HCT116 (cell line): Measurements from ENCODE around the gene OR2G3. TPM values are rescaled to one million over a fixed set of nuclear protein-coding genes. Genes with fewer than 3 reads are reported as not detected.

Source experiments
- ATAC-seq: fragments of 200-7000 bp; cut with Tn5 transposase; 2 replicates; pipeline ENCODE4 v1.9.1; 2020; ENCODE audit warnings: mild to moderate bottlenecking, moderate library complexity
- BruUV-seq: library from RNA; stranded (reverse); fragments of 400-500 nt; replicated peaks from 2 replicates; lab custom pipeline; 2021; lab: Mats Ljungman, UMichigan
- CTCF ChIA-PET: fragments of 300-600 bp; sonication (Branson Sonifier 250); formaldehyde crosslinking; loops from one replicate; lab custom pipeline; 2021; ENCODE audit warnings: antibody characterized with exemption; lab: Charles Lee
- POLR2A ChIA-PET: fragments of 300-600, 350-600 bp; sonication (Branson Sonifier 250); formaldehyde crosslinking; loops from one replicate; lab custom pipeline; 2021; ENCODE audit warnings: antibody characterized with exemption; lab: Charles Lee
- RAD21 ChIA-PET, 2 experiments: fragments of 300-600 bp; sonication (Branson Sonifier 250); formaldehyde crosslinking; loops; one replicate each; lab custom pipeline; 2023; ENCODE audit warnings: low total read pairs in 2 of 2; ENCODE audit not compliant: uncharacterized antibody in 2 of 2, unreplicated experiment in 2 of 2, low non-redundant PET in 1 of 2; lab: Charles Lee
- DNase-seq: peaks from one replicate; pipeline ENCODE4 v3.0.0-alpha.2; 2010; ENCODE audit warnings: low read depth, low spot score
- H2AFZ ChIP-seq: fragments of 200-600 bp; shearing (Covaris generic), sonication (generic); 2 replicates; pipeline ENCODE4 v1.6.1; 2017; ENCODE audit warnings: low read depth, mixed run types, mixed read lengths, antibody characterized with exemption, low read length; ENCODE audit not compliant: poor library complexity, severe bottlenecking
- H3K27ac ChIP-seq: 2 replicates; pipeline ENCODE4 v1.5.1; 2012; ENCODE audit warnings: low read depth, low read length
- H3K27me3 ChIP-seq: fragments of 200-600 bp; sonication (generic); 2 replicates; pipeline ENCODE4 v1.6.1; 2016; ENCODE audit warnings: mixed run types, low read length, mixed read lengths; ENCODE audit not compliant: insufficient read depth
- H3K36me3 ChIP-seq, 2 experiments: fragments of 200-500 bp in 1 of 2; fragments of 200-600 bp in 1 of 2; sonication (Bioruptor generic) in 1 of 2; sonication (generic) in 1 of 2; 2 replicates each; pipeline versions ENCODE4 v1.5.1 to v1.6.1; 2014 to 2016; ENCODE audit warnings: low read length in 2 of 2, inconsistent platforms in 1 of 2, mixed read lengths in 1 of 2, mixed run types in 1 of 2; ENCODE audit not compliant: insufficient read depth in 2 of 2, control insufficient read depth in 1 of 2
- H3K4me1 ChIP-seq, 2 experiments: fragments of 200-600 bp in 1 of 2; sonication (generic) in 1 of 2; 2 replicates each; pipeline versions ENCODE4 v1.5.1 to v1.6.1; 2012 to 2017; ENCODE audit warnings: low read length in 2 of 2, inconsistent platforms in 1 of 2, mild to moderate bottlenecking in 1 of 2, mixed read lengths in 1 of 2, mixed run types in 1 of 2, moderate library complexity in 1 of 2; ENCODE audit not compliant: insufficient read depth in 2 of 2, control insufficient read depth in 1 of 2
- H3K4me2 ChIP-seq: fragments of 200-600 bp; sonication (generic); 2 replicates; pipeline ENCODE4 v1.6.1; 2017; ENCODE audit warnings: mixed run types, low read length, mixed read lengths
- H3K4me3 ChIP-seq, 2 experiments: fragments of 200-600 bp in 1 of 2; sonication (generic) in 1 of 2; replicated peaks in 1 of 2; 2 replicates each; pipeline ENCODE4 v1.5.1; 2011 to 2016; ENCODE audit warnings: low read length in 2 of 2, control low read depth in 1 of 2, low read depth in 1 of 2, mild to moderate bottlenecking in 1 of 2, mixed read lengths in 1 of 2, mixed run types in 1 of 2
- H3K79me2 ChIP-seq: fragments of 200-600 bp; sonication (generic); 2 replicates; pipeline ENCODE4 v1.6.1; 2017; ENCODE audit warnings: mild to moderate bottlenecking, mixed run types, low read length, moderate library complexity, mixed read lengths; ENCODE audit not compliant: insufficient read depth
- H3K9ac ChIP-seq: fragments of 200-600 bp; sonication (generic); 2 replicates; pipeline ENCODE4 v1.6.1; 2016; ENCODE audit warnings: low read length, mixed read lengths
- H3K9me2 ChIP-seq: fragments of 200-600 bp; sonication (generic), shearing (Covaris generic); 2 replicates; pipeline ENCODE4 v1.6.1; 2017; ENCODE audit warnings: mixed run types, mild to moderate bottlenecking, moderate library complexity; ENCODE audit not compliant: insufficient read depth
- H3K9me3 ChIP-seq, 2 experiments: fragments of 200-500 bp in 1 of 2; fragments of 200-600 bp in 1 of 2; sonication (Bioruptor generic) in 1 of 2; sonication (generic) in 1 of 2; 2 replicates each; pipeline ENCODE4 v1.6.1; 2014 to 2017; ENCODE audit warnings: low read length in 2 of 2, mixed read lengths in 2 of 2, inconsistent platforms in 1 of 2, low read depth in 1 of 2, mild to moderate bottlenecking in 1 of 2, mixed run types in 1 of 2, moderate library complexity in 1 of 2; ENCODE audit not compliant: control insufficient read depth in 1 of 2, insufficient read depth in 1 of 2
- H4K20me1 ChIP-seq: fragments of 200-600 bp; sonication (generic), shearing (Covaris generic); 2 replicates; pipeline ENCODE4 v1.6.1; 2017; ENCODE audit warnings: mixed run types, mild to moderate bottlenecking, moderate library complexity; ENCODE audit not compliant: insufficient read depth
- EZH2 ChIP-seq: fragments of 200-600 bp; sonication (generic); IDR thresholded peaks from 2 replicates; pipeline ENCODE4 v1.6.1; 2017; ENCODE audit warnings: antibody characterized with exemption, mixed run types
- JUND ChIP-seq: IDR thresholded peaks from 2 replicates; pipeline ENCODE4 v1.6.1; 2012
- POLR2A ChIP-seq: IDR thresholded peaks from 2 replicates; pipeline ENCODE4 v1.7.0; 2011; ENCODE audit warnings: borderline replicate concordance; ENCODE audit not compliant: insufficient read depth, insufficient read length; ENCODE audit errors: extremely low read depth
- SIN3A ChIP-seq: IDR thresholded peaks from 2 replicates; pipeline ENCODE4 v1.6.1; 2012; ENCODE audit warnings: low read depth
- SP1 ChIP-seq: IDR thresholded peaks from 2 replicates; pipeline ENCODE4 v1.6.1; 2012; ENCODE audit warnings: low read depth
- SRF ChIP-seq: IDR thresholded peaks from 2 replicates; pipeline ENCODE4 v1.6.1; 2012; ENCODE audit warnings: low read depth
- TCF7L2 ChIP-seq: IDR thresholded peaks from 2 replicates; pipeline ENCODE4 v1.7.0; 2011; ENCODE audit warnings: borderline replicate concordance, inconsistent platforms; ENCODE audit not compliant: insufficient read depth, insufficient read length; ENCODE audit errors: extremely low read depth
- ZNF274 ChIP-seq: fragments of 200-500 bp; sonication (Bioruptor generic); IDR thresholded peaks from 2 replicates; pipeline ENCODE4 v1.6.1; 2014; ENCODE audit warnings: mild to moderate bottlenecking, low read depth, low read length, inconsistent platforms
- intact Hi-C: fragments of 100-400 bp; cut with micrococcal nuclease; formaldehyde crosslinking; loops from 2 replicates; pipeline ENCODE4 v1.10.0; 2022
- total RNA-seq: library from RNA; stranded (reverse); gene quantifications from one replicate; pipeline ENCODE4 v1.2.1, GENCODE V29; 2021; ENCODE audit not compliant: unreplicated experiment
- TF ChIP-seq, protein P1 (sequence below): IDR thresholded peaks from 2 replicates; pipeline ENCODE4 v1.6.1; 2012; ENCODE audit warnings: low read depth

OR2G3 gene
- total RNA-seq, 1 experiment from 2014 or later = not detected

DNA sequence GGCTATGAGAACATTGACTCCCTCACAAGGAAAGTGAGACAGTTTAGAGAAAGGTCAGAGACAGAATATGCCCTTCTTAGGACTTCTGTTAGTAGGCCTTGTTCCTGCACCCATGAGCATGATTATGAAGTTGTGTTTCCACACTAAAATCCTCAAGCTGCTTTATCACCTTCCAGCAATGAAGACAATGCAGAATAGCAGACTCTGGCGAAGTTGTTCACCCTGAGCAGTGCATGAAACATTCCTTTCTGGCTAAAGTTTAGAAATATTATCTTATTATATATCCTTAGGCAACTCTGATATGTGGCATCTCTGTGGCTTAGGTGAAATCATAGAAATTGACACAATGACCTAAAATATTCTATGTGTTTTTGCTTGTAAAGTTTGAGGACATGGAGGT, 31.1 kb upstream of the OR2G3 start:
- Histone ChIP-seq H3K36me3 (no peaks in the 10 kb centered on the region), H3K9me2 (no peaks in the 10 kb centered on the region), H3K9me3 (no peaks in the 10 kb centered on the region), H3K27me3 (no peaks in the 10 kb centered on the region)
- ChIA-PET RAD21 (no interaction called here), POLR2A (no interaction called here)
- no peak for ATAC-seq
- BruUV-seq = no TSS peak
- TF ChIP-seq EZH2 (no peak), TCF7L2 (no peak), POLR2A (no peak), ZNF274 (no peak), SP1 (no peak), SIN3A (no peak), SRF (no peak), JUND (no peak)
- TF ChIP-seq, protein P1, sequence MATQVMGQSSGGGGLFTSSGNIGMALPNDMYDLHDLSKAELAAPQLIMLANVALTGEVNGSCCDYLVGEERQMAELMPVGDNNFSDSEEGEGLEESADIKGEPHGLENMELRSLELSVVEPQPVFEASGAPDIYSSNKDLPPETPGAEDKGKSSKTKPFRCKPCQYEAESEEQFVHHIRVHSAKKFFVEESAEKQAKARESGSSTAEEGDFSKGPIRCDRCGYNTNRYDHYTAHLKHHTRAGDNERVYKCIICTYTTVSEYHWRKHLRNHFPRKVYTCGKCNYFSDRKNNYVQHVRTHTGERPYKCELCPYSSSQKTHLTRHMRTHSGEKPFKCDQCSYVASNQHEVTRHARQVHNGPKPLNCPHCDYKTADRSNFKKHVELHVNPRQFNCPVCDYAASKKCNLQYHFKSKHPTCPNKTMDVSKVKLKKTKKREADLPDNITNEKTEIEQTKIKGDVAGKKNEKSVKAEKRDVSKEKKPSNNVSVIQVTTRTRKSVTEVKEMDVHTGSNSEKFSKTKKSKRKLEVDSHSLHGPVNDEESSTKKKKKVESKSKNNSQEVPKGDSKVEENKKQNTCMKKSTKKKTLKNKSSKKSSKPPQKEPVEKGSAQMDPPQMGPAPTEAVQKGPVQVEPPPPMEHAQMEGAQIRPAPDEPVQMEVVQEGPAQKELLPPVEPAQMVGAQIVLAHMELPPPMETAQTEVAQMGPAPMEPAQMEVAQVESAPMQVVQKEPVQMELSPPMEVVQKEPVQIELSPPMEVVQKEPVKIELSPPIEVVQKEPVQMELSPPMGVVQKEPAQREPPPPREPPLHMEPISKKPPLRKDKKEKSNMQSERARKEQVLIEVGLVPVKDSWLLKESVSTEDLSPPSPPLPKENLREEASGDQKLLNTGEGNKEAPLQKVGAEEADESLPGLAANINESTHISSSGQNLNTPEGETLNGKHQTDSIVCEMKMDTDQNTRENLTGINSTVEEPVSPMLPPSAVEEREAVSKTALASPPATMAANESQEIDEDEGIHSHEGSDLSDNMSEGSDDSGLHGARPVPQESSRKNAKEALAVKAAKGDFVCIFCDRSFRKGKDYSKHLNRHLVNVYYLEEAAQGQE = no peak
- TF ChIP-seq, all 23 proteins: peak for 0
- CTCF ChIA-PET = no interaction called here
- H3K4me3 ChIP-seq = no peak overlapping the region
- intact Hi-C loops = loop anchor here (10.0 kb wide), 1 partner anchor 419 kb away; no protein-coding TSS in a partner anchor
- DNase-seq = no peak
- H3K27ac ChIP-seq = no peak overlapping the region
- H4K20me1 ChIP-seq = no peaks in the 10 kb centered on the region
- no peaks in the 10 kb centered on the region for H3K79me2 ChIP-seq
- H2AFZ ChIP-seq = no peak overlapping the region
- no peak overlapping the region for H3K9ac ChIP-seq
- no peaks in the 10 kb centered on the region for H3K4me1 ChIP-seq
- no peak overlapping the region for H3K4me2 ChIP-seq
